Upper lobe of right lung (tissue), 1 donor: Measurements from ENCODE around the gene CFAP46. TPM values are rescaled to one million over a fixed set of nuclear protein-coding genes. Genes with fewer than 3 reads are reported as not detected.

ENCODE experiments used
- ATAC-seq: fragments of 200-7000 bp; cut with Tn5 transposase; one replicate; pipeline ENCODE4 v1.9.1; 2020; ENCODE audit warnings: mild to moderate bottlenecking, moderate library complexity
- DNase-seq: peaks from one replicate; pipeline ENCODE4 v3.0.0-alpha.2; 2020
- H3K27ac ChIP-seq: fragments of 200-600 bp; one replicate; pipeline ENCODE4 v1.8.0; 2022
- H3K27me3 ChIP-seq: fragments of 200-600 bp; one replicate; pipeline ENCODE4 v1.8.0; 2022; ENCODE audit warnings: mild to moderate bottlenecking
- H3K36me3 ChIP-seq: fragments of 200-600 bp; one replicate; pipeline ENCODE4 v1.8.0; 2022
- H3K4me1 ChIP-seq: fragments of 200-600 bp; one replicate; pipeline ENCODE4 v1.8.0; 2022
- H3K4me3 ChIP-seq: fragments of 200-600 bp; one replicate; pipeline ENCODE4 v1.8.0; 2022; ENCODE audit warnings: mild to moderate bottlenecking
- H3K9me3 ChIP-seq: fragments of 200-600 bp; one replicate; pipeline ENCODE4 v1.8.0; 2022
- CTCF ChIP-seq: fragments of 200-600 bp; IDR thresholded peaks from one replicate; pipeline ENCODE4 v1.8.0; 2022; ENCODE audit warnings: antibody characterized with exemption
- intact Hi-C: fragments of 100-400 bp; cut with DNase I; formaldehyde crosslinking; loops from one replicate; pipeline ENCODE4 v1.11.0; 2022
- total RNA-seq: library from RNA; stranded (reverse); fragmentation: NEBNext Ultra II Directional; extraction: Animal tissue kit (Norgen Biotek cat#: 25700); gene quantifications from one replicate; pipeline ENCODE4 v1.2.1, GENCODE V29; 2021
- donor health status: DM: no; HTN: yes; CAD: no; lungs with severe emphysema.

CFAP46 gene
- total RNA-seq, 1 donor from 2014 or later: 0.52 TPM

- no peak for ATAC-seq
- Histone ChIP-seq H3K27ac (no peak overlapping the region), H3K36me3 (no peaks in the 10 kb centered on the region), H3K27me3 (peaks cover 16% of the 10 kb centered on the region), H3K4me1 (no peaks in the 10 kb centered on the region), H3K9me3 (no peaks in the 10 kb centered on the region), H3K4me3 (no peak overlapping the region)
- no peak for DNase-seq
- intact Hi-C loops: no loop called here
- TF ChIP-seq CTCF: no peak
These were observed 128.6 kb downstream of the CFAP46 start for GRCh38 chr10:132813560-132814468.

GRCh38 chr10:132813001-132813401 lies 129.4 kb downstream of the CFAP46 start:
- intact Hi-C loops: no loop called here
- no peak for DNase-seq
- peaks cover 16% of the 10 kb centered on the region for H3K27me3 ChIP-seq

GRCh38 chr10:132812520-132812919 lies 129.8 kb downstream of the CFAP46 start:
- H3K4me3 ChIP-seq: no peak overlapping the region
- no peak for ATAC-seq
- no peaks in the 10 kb centered on the region for H3K4me1 ChIP-seq
- no peak for TF ChIP-seq CTCF
- H3K27ac ChIP-seq: no peak overlapping the region
- no peak for DNase-seq
- intact Hi-C loops: no loop called here
- peaks cover 11% of the 10 kb centered on the region for H3K27me3 ChIP-seq
- H3K36me3 ChIP-seq: no peaks in the 10 kb centered on the region
- no peaks in the 10 kb centered on the region for H3K9me3 ChIP-seq

More at GRCh38 chr10:132813001-132813401, 129.4 kb downstream of the CFAP46 start:
- no peaks in the 10 kb centered on the region for H3K4me1 ChIP-seq
- ATAC-seq: no peak
- H3K36me3 ChIP-seq: no peaks in the 10 kb centered on the region
- TF ChIP-seq CTCF: no peak
- no peaks in the 10 kb centered on the region for H3K9me3 ChIP-seq
- no peak overlapping the region for H3K27ac ChIP-seq
- H3K4me3 ChIP-seq: no peak overlapping the region

GRCh38 chr10:132811891-132812481 lies 130.4 kb downstream of the CFAP46 start:
- peaks cover 9% of the 10 kb centered on the region for H3K27me3 ChIP-seq
- H3K4me1 ChIP-seq: no peaks in the 10 kb centered on the region
- H3K9me3 ChIP-seq: no peaks in the 10 kb centered on the region
- TF ChIP-seq CTCF: no peak
- no peak for DNase-seq
- intact Hi-C loops: no loop called here
- H3K36me3 ChIP-seq: no peaks in the 10 kb centered on the region
- no peak for ATAC-seq
- no peak overlapping the region for H3K4me3 ChIP-seq
- H3K27ac ChIP-seq: no peak overlapping the region

GRCh38 chr10:132810807-132811700 lies 131.3 kb downstream of the CFAP46 start:
- H3K4me1 ChIP-seq: no peaks in the 10 kb centered on the region
- H3K9me3 ChIP-seq: no peaks in the 10 kb centered on the region
- H3K36me3 ChIP-seq: no peaks in the 10 kb centered on the region
- TF ChIP-seq CTCF: no peak
- intact Hi-C loops: no loop called here
- peaks cover 9% of the 10 kb centered on the region for H3K27me3 ChIP-seq
- no peak for ATAC-seq
- H3K4me3 ChIP-seq: no peak overlapping the region
- DNase-seq: no peak
- H3K27ac ChIP-seq: no peak overlapping the region
